NB4 (cell line): ENCODE measurements around the gene MEF2D.

ENCODE experiments used
- DNase-seq: peaks from one replicate; pipeline ENCODE4 v3.0.0; 2010; ENCODE audit warnings: low read depth
- H3K4me3 ChIP-seq: one replicate; pipeline ENCODE4 v1.5.1; 2011; ENCODE audit warnings: mild to moderate bottlenecking, low read depth, low read length, moderate library complexity
- MYC ChIP-seq: IDR thresholded peaks from 2 replicates; pipeline ENCODE4 v1.6.1; 2011; ENCODE audit warnings: low read depth, low read length
- POLR2A ChIP-seq: IDR thresholded peaks from 2 replicates; pipeline ENCODE4 v1.6.1; 2011; ENCODE audit warnings: mild to moderate bottlenecking; ENCODE audit not compliant: insufficient read length; ENCODE audit errors: extremely low read depth
- TF ChIP-seq, protein P1 (sequence below): IDR thresholded peaks from one replicate; pipeline ENCODE4 v1.5.1; 2012; ENCODE audit warnings: low read depth, low read length
- TF ChIP-seq, protein P2 (sequence below): IDR thresholded peaks from 2 replicates; pipeline ENCODE4 v1.6.1; 2011; ENCODE audit warnings: low read depth, low read length

Gene MEF2D

DNA sequence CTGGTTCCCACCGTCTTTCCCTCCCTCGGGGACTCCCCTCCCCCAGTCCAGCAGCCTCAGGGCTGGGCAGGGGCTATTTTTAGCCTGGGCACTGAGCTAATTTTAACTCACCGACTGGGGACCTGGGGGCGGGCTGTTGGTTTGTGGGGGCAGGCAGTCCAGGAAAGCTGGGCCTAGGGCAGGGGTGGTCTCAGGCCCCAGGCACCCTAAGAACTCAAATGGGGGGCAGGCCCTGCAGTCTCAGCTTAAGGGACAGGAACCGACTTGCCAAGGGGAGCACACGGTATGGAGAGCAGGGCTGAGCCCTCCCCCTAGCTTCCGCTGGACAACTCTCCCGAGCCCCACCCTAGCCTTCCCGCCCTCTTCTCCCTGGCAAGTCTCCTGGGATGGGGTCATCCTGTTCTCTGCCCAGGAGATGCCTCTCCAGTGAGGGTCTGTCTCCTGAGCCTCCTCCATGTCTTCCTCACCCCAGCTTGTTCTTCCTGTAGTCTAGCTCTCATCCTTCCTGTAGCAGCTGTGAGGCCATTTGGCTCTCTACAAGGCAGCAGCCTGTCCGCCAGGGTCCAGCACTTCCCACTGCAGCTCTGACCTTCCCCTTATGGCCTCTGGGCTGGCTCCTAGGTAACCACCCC is 10.1 kb downstream of the MEF2D start:
- DNase-seq = peak; percentile 50
- TF ChIP-seq, protein P1, sequence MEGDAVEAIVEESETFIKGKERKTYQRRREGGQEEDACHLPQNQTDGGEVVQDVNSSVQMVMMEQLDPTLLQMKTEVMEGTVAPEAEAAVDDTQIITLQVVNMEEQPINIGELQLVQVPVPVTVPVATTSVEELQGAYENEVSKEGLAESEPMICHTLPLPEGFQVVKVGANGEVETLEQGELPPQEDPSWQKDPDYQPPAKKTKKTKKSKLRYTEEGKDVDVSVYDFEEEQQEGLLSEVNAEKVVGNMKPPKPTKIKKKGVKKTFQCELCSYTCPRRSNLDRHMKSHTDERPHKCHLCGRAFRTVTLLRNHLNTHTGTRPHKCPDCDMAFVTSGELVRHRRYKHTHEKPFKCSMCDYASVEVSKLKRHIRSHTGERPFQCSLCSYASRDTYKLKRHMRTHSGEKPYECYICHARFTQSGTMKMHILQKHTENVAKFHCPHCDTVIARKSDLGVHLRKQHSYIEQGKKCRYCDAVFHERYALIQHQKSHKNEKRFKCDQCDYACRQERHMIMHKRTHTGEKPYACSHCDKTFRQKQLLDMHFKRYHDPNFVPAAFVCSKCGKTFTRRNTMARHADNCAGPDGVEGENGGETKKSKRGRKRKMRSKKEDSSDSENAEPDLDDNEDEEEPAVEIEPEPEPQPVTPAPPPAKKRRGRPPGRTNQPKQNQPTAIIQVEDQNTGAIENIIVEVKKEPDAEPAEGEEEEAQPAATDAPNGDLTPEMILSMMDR = no peak
- TF ChIP-seq, protein P2, sequence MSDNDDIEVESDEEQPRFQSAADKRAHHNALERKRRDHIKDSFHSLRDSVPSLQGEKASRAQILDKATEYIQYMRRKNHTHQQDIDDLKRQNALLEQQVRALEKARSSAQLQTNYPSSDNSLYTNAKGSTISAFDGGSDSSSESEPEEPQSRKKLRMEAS = no peak
- no peak for TF ChIP-seq MYC
- no peak for TF ChIP-seq POLR2A
- peak overlapping the region; percentile 47 for H3K4me3 ChIP-seq

DNA sequence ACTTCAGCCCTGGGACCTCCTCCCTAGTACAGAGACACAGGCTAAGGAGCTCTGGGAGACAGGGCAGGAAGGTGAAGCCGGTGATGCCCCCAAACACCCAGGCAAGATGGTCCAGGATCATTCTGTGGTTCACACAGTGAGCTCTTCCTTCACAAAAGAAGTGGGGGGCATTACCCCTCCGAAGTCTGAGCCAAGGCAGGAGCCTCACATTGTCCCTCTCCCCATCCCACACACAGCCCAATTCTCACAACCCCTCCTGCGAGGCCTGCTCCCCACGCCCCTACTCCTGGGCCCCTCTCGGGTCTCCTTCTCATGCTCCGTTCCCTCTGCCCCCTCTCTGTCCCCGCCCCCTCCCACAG is 10.7 kb downstream of the MEF2D start:
- H3K4me3 ChIP-seq = peak overlapping the region; percentile 47

DNA sequence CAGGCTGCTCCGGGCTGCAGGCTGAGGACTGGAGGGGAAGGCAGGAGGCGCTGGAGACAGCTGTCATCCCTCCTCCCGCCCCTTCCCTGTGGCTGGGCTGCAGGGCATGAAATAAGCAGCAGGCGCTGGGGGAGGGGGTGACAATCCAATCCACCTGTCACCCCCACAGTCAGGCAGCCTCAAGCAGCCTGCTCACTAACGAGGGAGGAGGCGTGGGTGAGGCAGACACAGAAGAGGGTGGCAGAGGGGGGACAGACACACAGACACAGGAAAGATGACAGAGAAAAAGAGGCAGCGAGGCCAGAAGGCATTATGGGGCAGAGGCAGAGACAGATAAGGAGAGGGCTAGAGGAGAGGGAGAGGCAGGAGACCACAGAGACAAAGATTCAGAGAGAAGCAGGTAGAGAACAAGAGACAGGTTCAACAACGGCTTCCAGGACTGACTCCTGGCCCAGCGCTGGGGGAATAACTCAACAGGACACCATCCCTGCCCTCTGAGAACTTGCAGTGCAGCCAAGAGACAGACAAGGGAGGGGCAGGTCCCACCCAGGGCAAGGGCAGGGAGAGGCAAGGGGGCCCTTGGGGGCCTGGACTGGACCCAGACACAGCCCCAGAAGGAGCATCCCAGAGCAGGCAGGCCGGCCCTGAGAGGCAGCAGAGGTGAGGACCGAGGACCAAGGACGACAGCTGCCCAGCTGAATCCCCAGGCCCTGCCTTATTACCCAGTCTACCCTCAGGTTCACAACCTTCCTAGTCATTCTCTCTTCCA is 11.2 kb downstream of the MEF2D start:
- no peak overlapping the region for H3K4me3 ChIP-seq
- no peak for TF ChIP-seq MYC
- peak; percentile 48 for DNase-seq

More for the DNA sequence above, 10.7 kb downstream of the MEF2D start:
- no peak for DNase-seq
- no peak for TF ChIP-seq MYC
- TF ChIP-seq, protein P1 = no peak
- TF ChIP-seq, protein P2 = no peak
- TF ChIP-seq POLR2A = no peak

GRCh38 chr1:156488566-156489165 is 11.9 kb downstream of the MEF2D start:
- no peak overlapping the region for H3K4me3 ChIP-seq
- no peak for TF ChIP-seq MYC
- TF ChIP-seq, protein P2 = no peak
- no peak for TF ChIP-seq POLR2A
- TF ChIP-seq, protein P1 = no peak
- no peak for DNase-seq

- no peak overlapping the region for H3K4me3 ChIP-seq
- DNase-seq = no peak
- TF ChIP-seq, protein P2 = no peak
- TF ChIP-seq MYC (no peak), POLR2A (no peak)
- TF ChIP-seq, protein P1 = no peak
Measured at GRCh38 chr1:156487862-156488261, 12.7 kb downstream of the MEF2D start.
